Loucy (cell line): Measurements from ENCODE around the gene TNFAIP8L2.
"Not testable (repeated sequence)": the region's sequence is repeated elsewhere in the genome, so short reads cannot be mapped to it uniquely, and the experiment has no call there.

Source experiments
- H2AFZ ChIP-seq: fragments of 200-600 bp; sonication (generic); 2 replicates; pipeline ENCODE4 v1.6.0; 2016; ENCODE audit warnings: antibody characterized with exemption, mild to moderate bottlenecking, low read length, moderate library complexity
- H3F3A ChIP-seq: fragments of 200-600 bp; 2 replicates; pipeline ENCODE4 v1.6.0; 2016; ENCODE audit warnings: antibody characterized with exemption, low read depth, mild to moderate bottlenecking
- H3K27me3 ChIP-seq: fragments of 200-600 bp; sonication (generic); 2 replicates; pipeline ENCODE4 v1.6.1; 2014; ENCODE audit warnings: low read length, mild to moderate bottlenecking; ENCODE audit not compliant: insufficient read depth, poor library complexity, severe bottlenecking
- H3K36me3 ChIP-seq: fragments of 200-600 bp; sonication (generic); 2 replicates; pipeline ENCODE4 v1.6.1; 2016; ENCODE audit warnings: low read length; ENCODE audit not compliant: insufficient read depth
- H3K4me1 ChIP-seq: fragments of 200-600 bp; sonication (generic); 2 replicates; pipeline ENCODE4 v1.5.1; 2014; ENCODE audit warnings: low read length, mild to moderate bottlenecking; ENCODE audit not compliant: insufficient read depth, poor library complexity, severe bottlenecking
- H3K4me2 ChIP-seq: fragments of 200-600 bp; sonication (generic); 2 replicates; pipeline ENCODE4 v1.6.0; 2014; ENCODE audit warnings: antibody characterized with exemption, low read length, low read depth, mild to moderate bottlenecking; ENCODE audit not compliant: poor library complexity, severe bottlenecking
- H3K4me3 ChIP-seq: fragments of 200-600 bp; sonication (generic); 2 replicates; pipeline ENCODE4 v1.5.1; 2014; ENCODE audit warnings: low read length, mild to moderate bottlenecking, mixed read lengths; ENCODE audit not compliant: poor library complexity, severe bottlenecking
- H3K79me2 ChIP-seq: fragments of 200-600 bp; sonication (generic); 2 replicates; pipeline ENCODE4 v1.6.1; 2014; ENCODE audit warnings: low read length; ENCODE audit not compliant: insufficient read depth
- H3K9ac ChIP-seq: fragments of 200-600 bp; sonication (generic); 2 replicates; pipeline ENCODE4 v1.6.0; 2014; ENCODE audit warnings: mild to moderate bottlenecking, low read depth, low read length, moderate library complexity; ENCODE audit not compliant: poor library complexity, severe bottlenecking
- H3K9me2 ChIP-seq: fragments of 200-600 bp; sonication (generic); replicated peaks from 2 replicates; pipeline ENCODE4 v1.6.1; 2016; ENCODE audit warnings: low read depth, low read length, mixed read lengths
- H3K9me3 ChIP-seq: fragments of 200-600 bp; sonication (generic); 2 replicates; pipeline ENCODE4 v1.6.1; 2014; ENCODE audit warnings: mild to moderate bottlenecking, antibody characterized with exemption, low read length, low read depth; ENCODE audit not compliant: insufficient read depth
- H4K20me1 ChIP-seq: fragments of 200-600 bp; sonication (generic); 2 replicates; pipeline ENCODE4 v1.6.0; 2014; ENCODE audit warnings: antibody characterized with exemption, low read length, mild to moderate bottlenecking; ENCODE audit not compliant: insufficient read depth, poor library complexity, severe bottlenecking
- CTCF ChIP-seq: fragments of 200-600 bp; sonication (generic); conservative IDR thresholded peaks from 2 replicates; pipeline ENCODE4 v1.5.1; 2014; ENCODE audit warnings: mild to moderate bottlenecking, antibody characterized with exemption, low read length
- EZH2phosphoT487 ChIP-seq: fragments of 200-600 bp; IDR thresholded peaks from 2 replicates; pipeline ENCODE4 v1.6.1; 2018; ENCODE audit warnings: antibody characterized with exemption, mild to moderate bottlenecking, moderate library complexity, borderline replicate concordance

The TNFAIP8L2 gene

GRCh38 chr1:151193856-151194255 is 37.4 kb downstream of the TNFAIP8L2 start:
- peaks cover 11% of the 10 kb centered on the region for H3K4me1 ChIP-seq
- H4K20me1 ChIP-seq, result peaks cover 6% of the 10 kb centered on the region
- H3F3A ChIP-seq, result no peaks in the 10 kb centered on the region; the same call in 1 of the 2 replicates
- no peak overlapping the region for H3K9ac ChIP-seq
- H3K4me3 ChIP-seq, result no peak overlapping the region
- no peaks in the 10 kb centered on the region for H3K27me3 ChIP-seq
- H3K36me3 ChIP-seq, result no peaks in the 10 kb centered on the region
- no peak overlapping the region for H3K4me2 ChIP-seq
- peaks cover 16% of the 10 kb centered on the region for H3K79me2 ChIP-seq
- no peak for TF ChIP-seq EZH2phosphoT487
- no peak for TF ChIP-seq CTCF
- no peaks in the 10 kb centered on the region for H3K9me2 ChIP-seq
- H2AFZ ChIP-seq, result no peak overlapping the region
- H3K9me3 ChIP-seq, result no peaks in the 10 kb centered on the region

DNA sequence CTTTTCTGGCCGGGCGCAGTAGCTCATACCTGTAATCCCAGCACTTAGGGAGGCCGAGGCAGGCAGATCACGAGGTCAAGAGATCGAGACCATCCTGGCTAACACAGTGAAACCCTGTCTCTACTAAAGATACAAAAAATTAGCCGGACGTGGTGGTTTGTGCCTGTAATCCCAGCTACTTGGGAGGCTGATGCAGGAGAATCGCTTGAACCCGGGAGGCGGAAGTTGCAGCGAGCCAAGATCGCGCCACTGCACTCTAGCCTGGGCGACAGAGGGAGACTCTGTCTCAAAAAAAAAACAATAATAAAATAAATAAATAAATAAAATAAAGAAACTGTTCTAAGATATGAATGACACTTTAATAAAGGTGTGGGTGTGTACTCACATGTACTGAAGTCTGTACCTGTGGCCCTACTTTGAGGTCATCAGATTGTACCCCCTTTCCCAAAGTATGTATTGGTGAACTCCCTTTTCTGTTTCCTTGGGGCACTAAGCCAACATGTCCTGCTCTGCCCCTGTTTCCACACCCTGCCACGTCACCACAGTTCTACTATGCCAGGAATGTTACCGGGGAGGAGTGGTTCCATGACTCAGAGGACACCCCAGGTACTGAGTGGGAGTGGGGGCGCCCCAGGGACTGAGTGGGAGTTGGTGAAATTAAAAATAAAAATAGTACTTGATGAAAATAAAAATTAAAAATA is 38.6 kb downstream of the TNFAIP8L2 start:
- H3K4me3 ChIP-seq, H3K36me3 ChIP-seq, H3K9me3 ChIP-seq, H3K9ac ChIP-seq, H2AFZ ChIP-seq, H3F3A ChIP-seq, H3K27me3 ChIP-seq, H3K4me2 ChIP-seq, H3K9me2 ChIP-seq: not testable (repeated sequence)
- peaks cover 11% of the 10 kb centered on the region for H3K4me1 ChIP-seq
- peaks cover 17% of the 10 kb centered on the region for H3K79me2 ChIP-seq
- H4K20me1 ChIP-seq, result peaks cover 11% of the 10 kb centered on the region

DNA sequence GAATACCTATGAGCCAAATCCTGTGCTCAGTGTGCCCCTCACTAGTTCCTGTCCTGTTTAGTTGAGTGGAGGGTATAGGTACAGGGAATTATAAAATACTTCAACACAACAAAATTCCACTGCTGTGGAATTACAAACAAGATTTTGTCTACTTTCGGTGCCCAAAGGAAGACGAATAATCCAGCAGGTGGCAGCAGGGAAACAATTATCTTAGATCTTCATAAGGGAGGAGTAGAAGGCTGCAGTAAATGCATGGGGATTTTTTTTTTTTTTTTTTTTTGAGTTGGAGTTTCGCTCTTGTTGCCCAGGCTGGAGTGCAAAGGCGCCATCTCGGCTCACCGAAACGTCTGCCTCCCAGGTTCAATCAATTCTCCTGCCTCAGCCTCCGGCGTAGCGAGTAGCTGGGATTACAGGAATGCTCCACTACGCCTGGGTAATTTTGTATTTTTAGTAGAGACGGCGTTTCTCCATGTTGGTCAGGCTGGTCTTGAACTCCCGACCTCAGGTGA is 39.9 kb downstream of the TNFAIP8L2 start:
- Histone ChIP-seq H3K79me2 (peaks cover 28% of the 10 kb centered on the region), H3K4me1 (peaks cover 21% of the 10 kb centered on the region), H3K4me2 (peak overlapping the region; percentile 71), H3K27me3 (no peaks in the 10 kb centered on the region), H4K20me1 (peaks cover 21% of the 10 kb centered on the region), H3K9me3 (no peaks in the 10 kb centered on the region), H3K4me3 (peak overlapping the region; percentile 60), H3K9ac (no peak overlapping the region), H2AFZ (peak overlapping the region; percentile 74), H3F3A (no peaks in the 10 kb centered on the region; the same call in 1 of the 2 replicates), H3K9me2 (no peaks in the 10 kb centered on the region), H3K36me3 (no peaks in the 10 kb centered on the region)
- peak; percentile 69 for TF ChIP-seq CTCF
- TF ChIP-seq EZH2phosphoT487, result no peak
